ENCODE measurements around the gene OS9.
"Not testable (repeated sequence)": the region's sequence is repeated elsewhere in the genome, so short reads cannot be mapped to it uniquely, and the experiment has no call there.

The OS9 gene

GRCh38 chr12:57698414-57698813, 4.5 kb downstream of the OS9 start:
- no peak overlapping the region for H3K4me3 ChIP-seq (ENCODE audit: low read length)
- TF ChIP-seq CTCF (conservative IDR thresholded peaks at IDR 0.05; ENCODE audit: low read depth, low read length): no peak
- no peak for DNase-seq (ENCODE audit: low read depth)

GRCh38 chr12:57700317-57700716, 6.4 kb downstream of the OS9 start:
- H3K4me3 ChIP-seq (ENCODE audit: low read length): no peak overlapping the region
- no peak for TF ChIP-seq CTCF (conservative IDR thresholded peaks at IDR 0.05; ENCODE audit: low read depth, low read length)
- no peak for DNase-seq (ENCODE audit: low read depth)

- no peak for DNase-seq (ENCODE audit: low read depth)
- no peak overlapping the region for H3K4me3 ChIP-seq (ENCODE audit: low read length)
- TF ChIP-seq CTCF (conservative IDR thresholded peaks at IDR 0.05; ENCODE audit: low read depth, low read length): no peak
These were observed 13.3 kb downstream of the OS9 start for GRCh38 chr12:57707250-57707649.

- TF ChIP-seq CTCF (conservative IDR thresholded peaks at IDR 0.05; ENCODE audit: low read depth, low read length): no peak
- H3K4me3 ChIP-seq (ENCODE audit: low read length): no peak overlapping the region
- no peak for DNase-seq (ENCODE audit: low read depth)
These were observed 14.4 kb downstream of the OS9 start for GRCh38 chr12:57708296-57708695.

- no peak for TF ChIP-seq CTCF (conservative IDR thresholded peaks at IDR 0.05; ENCODE audit: low read depth, low read length)
- H3K4me3 ChIP-seq (ENCODE audit: low read length): no peak overlapping the region
- no peak for DNase-seq (ENCODE audit: low read depth)
These were observed 18.8 kb downstream of the OS9 start for GRCh38 chr12:57712701-57713100.

GRCh38 chr12:57713209-57713608, 19.3 kb downstream of the OS9 start:
- TF ChIP-seq CTCF (conservative IDR thresholded peaks at IDR 0.05; ENCODE audit: low read depth, low read length): no peak
- no peak for DNase-seq (ENCODE audit: low read depth)
- no peak overlapping the region for H3K4me3 ChIP-seq (ENCODE audit: low read length)

- not testable (repeated sequence) for DNase-seq (ENCODE audit: low read depth)
These were observed 21.3 kb downstream of the OS9 start for GRCh38 chr12:57715036-57715748.

More at GRCh38 chr12:57715036-57715748, 21.3 kb downstream of the OS9 start:
- not testable (repeated sequence) for H3K4me3 ChIP-seq (ENCODE audit: low read length)

Data from retinal pigment epithelial cell (primary cell).